SU-DHL-6 (cell line): ENCODE measurements around the gene UBE2F.

Source experiments
- CTCF ChIP-seq: fragments of 200-600 bp; sonication (generic); IDR thresholded peaks from one replicate; pipeline ENCODE4 v1.5.1; 2017; ENCODE audit warnings: antibody characterized with exemption, mild to moderate bottlenecking, low read length, moderate library complexity; ENCODE audit not compliant: insufficient read depth, poor library complexity, severe bottlenecking
- EZH2phosphoT487 ChIP-seq: fragments of 200-600 bp; sonication (generic), shearing (Covaris generic); conservative IDR thresholded peaks from 2 replicates; pipeline ENCODE4 v1.6.1; 2018; ENCODE audit warnings: mild to moderate bottlenecking, antibody characterized with exemption, low read length, moderate library complexity, mixed read lengths

DNA sequence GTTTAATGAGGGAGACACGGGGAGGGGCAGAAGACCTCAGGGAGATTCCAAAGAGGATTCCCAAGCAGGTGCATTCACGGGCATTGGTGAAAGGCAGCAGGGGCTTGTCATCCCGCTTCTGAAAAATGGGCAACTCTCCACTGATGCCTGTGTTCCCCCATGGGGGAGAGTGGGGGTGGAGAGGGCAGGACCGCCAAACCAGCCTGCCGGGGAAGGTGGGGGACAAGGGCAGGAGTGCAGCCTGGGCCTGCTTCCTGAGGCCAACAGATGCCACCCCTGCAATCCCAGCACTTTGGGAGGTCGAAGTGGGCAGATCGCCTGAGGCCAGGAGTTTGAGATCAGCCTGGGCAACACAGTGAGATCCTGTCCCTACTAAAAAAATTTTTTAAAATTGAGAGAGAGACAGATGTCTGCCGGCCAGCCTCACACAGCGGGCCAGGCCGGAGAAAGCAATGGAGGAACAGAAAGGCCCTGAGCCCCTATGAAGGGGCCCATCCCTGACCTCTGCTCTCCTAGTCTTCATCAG, 44.8 kb upstream of the UBE2F start:
- TF ChIP-seq EZH2phosphoT487 (no peak), CTCF (no peak)
